Activated B cell treated with CpG ODN at 0.5 μM for 24 hours (primary cell): ENCODE measurements around the gene KISS1R. TPM values are rescaled to one million over a fixed set of nuclear protein-coding genes. Genes with fewer than 3 reads are reported as not detected.

Source experiments
- ATAC-seq: fragments of 200-7000 bp; cut with Tn5 transposase; one replicate; pipeline ENCODE4 v1.10.0; 2021; ENCODE audit warnings: low read depth, mild to moderate bottlenecking, moderate library complexity
- CTCF ChIA-PET: fragments of 350-600 bp; sonication (Branson Sonifier 250); formaldehyde crosslinking; loops from one replicate; lab custom pipeline; 2021; ENCODE audit warnings: antibody characterized with exemption; lab: Charles Lee
- POLR2A ChIA-PET: fragments of 350-600 bp; sonication (Branson Sonifier 250); formaldehyde crosslinking; loops from one replicate; lab custom pipeline; 2021; ENCODE audit warnings: antibody characterized with exemption; lab: Charles Lee
- DNase-seq: peaks from one replicate; pipeline ENCODE4 v3.0.0; 2022
- H3K27ac Mint-ChIP-seq: one replicate; pipeline ENCODE4 v1.8.0; 2020; ENCODE audit warnings: mixed read lengths
- H3K27me3 Mint-ChIP-seq: one replicate; pipeline ENCODE4 v1.8.0; 2021; ENCODE audit warnings: mixed read lengths
- H3K36me3 Mint-ChIP-seq: one replicate; pipeline ENCODE4 v1.8.0; 2021; ENCODE audit warnings: low read depth, mixed read lengths
- H3K4me1 Mint-ChIP-seq: one replicate; pipeline ENCODE4 v1.8.0; 2021; ENCODE audit warnings: mixed read lengths
- H3K4me3 Mint-ChIP-seq: one replicate; pipeline ENCODE4 v1.8.0; 2020; ENCODE audit warnings: mild to moderate bottlenecking, mixed read lengths
- H3K9me3 Mint-ChIP-seq: one replicate; pipeline ENCODE4 v1.8.0; 2020; ENCODE audit warnings: mixed read lengths
- CTCF ChIP-seq: fragments of 200-600 bp; IDR thresholded peaks from one replicate; pipeline ENCODE4 v1.8.0; 2022; ENCODE audit warnings: antibody characterized with exemption, mild to moderate bottlenecking
- intact Hi-C: fragments of 100-400 bp; cut with micrococcal nuclease; formaldehyde crosslinking; loops from one replicate; pipeline ENCODE4 v1.15.1; 2024
- total RNA-seq: library from RNA; stranded (reverse); gene quantifications from 2 replicates; pipeline ENCODE4 v1.2.3, GENCODE V29; 2022

The KISS1R gene
- total RNA-seq, 1 donor from 2014 or later: 0.49 TPM

- intact Hi-C loops: no loop called here
- TF ChIP-seq CTCF: no peak
- Mint-ChIP-seq H3K9me3 (no peaks in the 10 kb centered on the region), H3K27ac (no peak overlapping the region), H3K4me3 (peak overlapping the region; percentile 50), H3K36me3 (no peaks in the 10 kb centered on the region), H3K27me3 (no peaks in the 10 kb centered on the region), H3K4me1 (peaks cover 30% of the 10 kb centered on the region)
- no peak for ATAC-seq
- POLR2A ChIA-PET: interaction anchor here (0.5 to 3.3 kb wide), 13 partner anchors 9 to 348 kb away, joined by 3 to 20 read pairs (median 9); partner anchors contain the start of genes MED16, RNU6-9 and WDR18
- CTCF ChIA-PET: interaction anchor here (0.9 to 3.6 kb wide), 4 partner anchors 11 to 65 kb away, joined by 3 to 25 read pairs (median 6); partner anchors contain the start of gene WDR18
- no peak for DNase-seq
Observed at GRCh38 chr19:918481-919198, 1.5 kb downstream of the KISS1R start.

- TF ChIP-seq CTCF: no peak
- ChIA-PET CTCF (interaction anchor here (0.8 to 3.6 kb wide), 10 partner anchors 12 to 150 kb away, joined by 3 to 25 read pairs (median 5); partner anchors contain the start of genes GRIN3B, MED16, RNU6-9 and WDR18), POLR2A (interaction anchor here (0.5 to 3.3 kb wide), 13 partner anchors 10 to 349 kb away, joined by 3 to 20 read pairs (median 5); partner anchors contain the start of genes CIRBP, MED16, RNU6-9 and WDR18)
- intact Hi-C loops: loop anchor here (5.0 to 10.0 kb wide), 3 partner anchors 185 to 273 kb away; partner anchors contain the start of genes GPX4 and RNF126
- Mint-ChIP-seq H3K36me3 (no peaks in the 10 kb centered on the region), H3K27ac (no peak overlapping the region), H3K4me3 (peak overlapping the region; percentile 58), H3K9me3 (no peaks in the 10 kb centered on the region), H3K4me1 (peaks cover 33% of the 10 kb centered on the region), H3K27me3 (no peaks in the 10 kb centered on the region)
- ATAC-seq (peak; percentile 21), DNase-seq (peak; percentile 56)
Observed at GRCh38 chr19:919199-920050, 2.3 kb downstream of the KISS1R start.

DNA sequence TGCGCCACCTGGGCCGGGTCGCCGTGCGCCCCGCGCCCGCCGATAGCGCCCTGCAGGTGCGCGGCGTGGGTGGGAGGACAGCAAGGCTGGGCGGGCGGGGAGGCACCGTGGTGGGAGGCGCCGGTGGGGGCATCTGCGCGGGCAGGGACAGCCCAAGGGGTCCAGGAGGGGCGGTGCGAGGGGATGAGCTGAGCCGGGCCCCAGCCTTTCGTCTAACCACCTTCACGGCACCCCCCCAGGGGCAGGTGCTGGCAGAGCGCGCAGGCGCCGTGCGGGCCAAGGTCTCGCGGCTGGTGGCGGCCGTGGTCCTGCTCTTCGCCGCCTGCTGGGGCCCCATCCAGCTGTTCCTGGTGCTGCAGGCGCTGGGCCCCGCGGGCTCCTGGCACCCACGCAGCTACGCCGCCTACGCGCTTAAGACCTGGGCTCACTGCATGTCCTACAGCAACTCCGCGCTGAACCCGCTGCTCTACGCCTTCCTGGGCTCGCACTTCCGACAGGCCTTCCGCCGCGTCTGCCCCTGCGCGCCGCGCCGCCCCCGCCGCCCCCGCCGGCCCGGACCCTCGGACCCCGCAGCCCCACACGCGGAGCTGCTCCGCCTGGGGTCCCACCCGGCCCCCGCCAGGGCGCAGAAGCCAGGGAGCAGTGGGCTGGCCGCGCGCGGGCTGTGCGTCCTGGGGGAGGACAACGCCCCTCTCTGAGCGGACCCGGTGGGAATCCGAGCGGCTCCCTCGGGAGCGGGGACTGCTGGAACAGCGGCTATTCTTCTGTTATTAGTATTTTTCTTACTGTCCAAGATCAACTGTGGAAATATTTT lies 3.1 kb downstream of the KISS1R start:
- intact Hi-C loops: loop anchor here (5.0 to 10.0 kb wide), 3 partner anchors 185 to 272 kb away; partner anchors contain the start of genes GPX4 and RNF126
- ChIA-PET POLR2A (interaction anchor here (0.5 to 3.3 kb wide), 13 partner anchors 11 to 349 kb away, joined by 3 to 20 read pairs (median 4); partner anchors contain the start of genes CIRBP, MED16, RNU6-9 and WDR18), CTCF (interaction anchor here (0.8 to 3.6 kb wide), 9 partner anchors 12 to 151 kb away, joined by 3 to 25 read pairs (median 5); partner anchors contain the start of genes GRIN3B, MED16, RNU6-9 and WDR18)
- DNase-seq: peak; percentile 70
- H3K36me3 Mint-ChIP-seq: no peaks in the 10 kb centered on the region
- no peaks in the 10 kb centered on the region for H3K27me3 Mint-ChIP-seq
- ATAC-seq: peak; percentile 38
- H3K4me3 Mint-ChIP-seq: peak overlapping the region; percentile 72
- TF ChIP-seq CTCF: no peak
- H3K4me1 Mint-ChIP-seq: peaks cover 34% of the 10 kb centered on the region
- no peak overlapping the region for H3K27ac Mint-ChIP-seq
- H3K9me3 Mint-ChIP-seq: no peaks in the 10 kb centered on the region

DNA sequence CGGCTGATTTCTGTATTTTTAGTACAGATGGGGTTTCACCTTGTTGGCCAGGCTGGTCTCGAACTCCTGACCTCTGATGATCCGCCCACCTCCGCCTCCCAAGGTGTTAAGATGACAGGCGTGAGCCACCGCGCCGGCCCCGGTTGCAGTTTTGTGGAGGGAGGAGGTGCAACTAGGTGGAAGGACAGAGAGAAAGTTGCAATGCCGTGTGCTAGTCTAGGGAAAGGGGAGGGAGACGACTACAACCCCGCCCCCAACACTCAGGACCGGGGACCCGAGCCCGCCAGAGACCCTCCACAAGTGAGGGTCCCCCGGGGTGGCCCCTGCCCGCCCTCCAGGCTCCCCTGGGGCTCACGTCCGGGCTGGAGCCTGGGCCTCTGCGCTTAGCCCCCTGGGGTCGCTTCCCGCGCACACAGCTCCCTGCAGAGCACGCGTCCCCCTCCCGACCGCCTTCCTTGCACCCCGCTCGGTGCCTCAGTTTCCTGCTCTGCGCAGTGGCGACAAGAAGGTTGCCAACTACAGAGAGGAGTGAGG lies 7.5 kb downstream of the KISS1R start:
- no peak for TF ChIP-seq CTCF
- intact Hi-C loops: loop anchor here (1.0 to 10.0 kb wide), 7 partner anchors 17 to 268 kb away; partner anchors contain the start of genes GPX4, RNF126, RNU6-2 and TMEM259
- ATAC-seq: no peak
- peaks cover 3% of the 10 kb centered on the region for H3K36me3 Mint-ChIP-seq
- no peak for DNase-seq
- H3K27me3 Mint-ChIP-seq: no peaks in the 10 kb centered on the region
- ChIA-PET POLR2A (interaction anchor here (0.5 to 4.3 kb wide), 12 partner anchors 13 to 344 kb away, joined by 3 to 67 read pairs (median 3); partner anchors contain the start of genes RNU6-2 and WDR18), CTCF (interaction anchor here (3.2 to 4.2 kb wide), 3 partner anchors 57 to 61 kb away, joined by 15 to 37 read pairs (median 32); partner anchors contain the start of gene WDR18)
- no peaks in the 10 kb centered on the region for H3K9me3 Mint-ChIP-seq
- H3K27ac Mint-ChIP-seq: peak overlapping the region; percentile 59
- H3K4me1 Mint-ChIP-seq: peaks cover 24% of the 10 kb centered on the region
- peak overlapping the region; percentile 84 for H3K4me3 Mint-ChIP-seq
